ENCODE data around the gene HAUS6.

DNA sequence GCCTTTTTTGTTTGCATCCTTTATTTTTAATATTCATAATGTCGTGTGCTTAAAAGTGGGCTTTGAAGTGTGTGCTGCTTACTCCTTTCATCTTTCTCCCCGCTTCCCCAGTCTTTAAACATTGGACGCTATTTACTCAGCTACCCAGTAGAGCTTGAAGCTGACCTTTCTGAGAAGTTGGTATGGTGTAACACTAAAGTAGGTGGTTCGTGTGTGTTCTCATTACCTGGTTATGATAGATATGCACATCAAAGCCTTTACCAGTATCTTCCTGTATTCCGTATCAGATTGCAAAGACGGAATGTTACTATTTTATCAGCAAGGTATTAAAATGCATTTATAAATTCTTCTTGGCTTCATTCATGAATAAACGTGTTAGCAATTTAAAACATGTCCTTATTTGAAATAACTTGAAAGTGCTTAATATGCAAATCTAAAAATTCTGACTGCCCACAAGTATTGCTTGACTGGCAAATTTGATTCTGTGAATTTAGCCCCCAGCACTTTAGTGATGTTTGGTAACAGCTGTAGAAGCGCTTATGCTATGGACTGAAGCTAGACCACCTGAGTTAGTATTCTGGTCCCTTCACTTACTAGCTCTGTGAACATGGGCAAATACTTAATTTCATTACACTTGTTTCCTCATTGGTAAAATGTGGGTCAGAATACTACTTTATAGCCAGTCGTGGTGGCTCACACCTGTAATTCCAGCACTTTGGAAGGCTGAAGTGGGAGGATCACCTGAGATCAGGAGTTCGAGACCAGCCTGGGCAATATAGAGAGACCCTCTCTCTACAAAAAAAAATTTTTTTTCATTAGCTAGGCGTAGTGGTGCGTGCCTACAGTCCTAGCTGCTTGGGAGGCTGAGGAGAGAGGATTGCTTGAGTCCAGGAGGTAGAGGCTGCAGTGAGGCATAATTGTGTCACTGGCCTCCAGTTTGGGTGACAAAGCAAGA lies 51.8 kb downstream of the HAUS6 start:
- TF ChIP-seq, protein P1, sequence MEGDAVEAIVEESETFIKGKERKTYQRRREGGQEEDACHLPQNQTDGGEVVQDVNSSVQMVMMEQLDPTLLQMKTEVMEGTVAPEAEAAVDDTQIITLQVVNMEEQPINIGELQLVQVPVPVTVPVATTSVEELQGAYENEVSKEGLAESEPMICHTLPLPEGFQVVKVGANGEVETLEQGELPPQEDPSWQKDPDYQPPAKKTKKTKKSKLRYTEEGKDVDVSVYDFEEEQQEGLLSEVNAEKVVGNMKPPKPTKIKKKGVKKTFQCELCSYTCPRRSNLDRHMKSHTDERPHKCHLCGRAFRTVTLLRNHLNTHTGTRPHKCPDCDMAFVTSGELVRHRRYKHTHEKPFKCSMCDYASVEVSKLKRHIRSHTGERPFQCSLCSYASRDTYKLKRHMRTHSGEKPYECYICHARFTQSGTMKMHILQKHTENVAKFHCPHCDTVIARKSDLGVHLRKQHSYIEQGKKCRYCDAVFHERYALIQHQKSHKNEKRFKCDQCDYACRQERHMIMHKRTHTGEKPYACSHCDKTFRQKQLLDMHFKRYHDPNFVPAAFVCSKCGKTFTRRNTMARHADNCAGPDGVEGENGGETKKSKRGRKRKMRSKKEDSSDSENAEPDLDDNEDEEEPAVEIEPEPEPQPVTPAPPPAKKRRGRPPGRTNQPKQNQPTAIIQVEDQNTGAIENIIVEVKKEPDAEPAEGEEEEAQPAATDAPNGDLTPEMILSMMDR (IDR thresholded peaks at IDR 0.05; ENCODE audit: low read length): no peak
- no peak for TF ChIP-seq EZH2 (optimal IDR thresholded peaks at IDR 0.05; ENCODE audit: low read depth, low read length)
